Tongue (tissue), 3 donors: ENCODE measurements around the gene TESK1. TPM values are rescaled to one million over a fixed set of nuclear protein-coding genes. Genes with fewer than 3 reads are reported as not detected.
A peak's percentile ranks its signal among the peaks of the same experiment; 100 is the strongest.

Experiments used
- DNase-seq: peaks from one replicate; pipeline ENCODE4 v3.0.0-alpha.2; 2015
- small RNA-seq: library from RNA; depleted of rRNA; stranded (forward); fragments of <200 nt; gene quantifications from one replicate; pipeline ENCODE3, GENCODE V24; 2014; ENCODE audit warnings: low replicate concordance
- total RNA-seq: library from RNA; depleted of rRNA; stranded (reverse); fragments of >200 nt; gene quantifications from one replicate; pipeline ENCODE4 v1.2.3, GENCODE V29; 2014

TESK1 gene
- total RNA-seq, 1 donor from 2014 or later, result 15.8 TPM

GRCh38 chr9:35646533-35647265 is 41.6 kb downstream of the TESK1 start:
- DNase-seq, result peak; percentile 97

- no peak for DNase-seq
Observed at GRCh38 chr9:35649431-35650340, 44.6 kb downstream of the TESK1 start.

- no peak for DNase-seq
Observed at GRCh38 chr9:35650341-35651158, 45.5 kb downstream of the TESK1 start, which contains the start of gene SIT1. SIT1 (minus strand) TSS chr9:35650931; CDS start chr9:35650853, 78 bp downstream.

DNA sequence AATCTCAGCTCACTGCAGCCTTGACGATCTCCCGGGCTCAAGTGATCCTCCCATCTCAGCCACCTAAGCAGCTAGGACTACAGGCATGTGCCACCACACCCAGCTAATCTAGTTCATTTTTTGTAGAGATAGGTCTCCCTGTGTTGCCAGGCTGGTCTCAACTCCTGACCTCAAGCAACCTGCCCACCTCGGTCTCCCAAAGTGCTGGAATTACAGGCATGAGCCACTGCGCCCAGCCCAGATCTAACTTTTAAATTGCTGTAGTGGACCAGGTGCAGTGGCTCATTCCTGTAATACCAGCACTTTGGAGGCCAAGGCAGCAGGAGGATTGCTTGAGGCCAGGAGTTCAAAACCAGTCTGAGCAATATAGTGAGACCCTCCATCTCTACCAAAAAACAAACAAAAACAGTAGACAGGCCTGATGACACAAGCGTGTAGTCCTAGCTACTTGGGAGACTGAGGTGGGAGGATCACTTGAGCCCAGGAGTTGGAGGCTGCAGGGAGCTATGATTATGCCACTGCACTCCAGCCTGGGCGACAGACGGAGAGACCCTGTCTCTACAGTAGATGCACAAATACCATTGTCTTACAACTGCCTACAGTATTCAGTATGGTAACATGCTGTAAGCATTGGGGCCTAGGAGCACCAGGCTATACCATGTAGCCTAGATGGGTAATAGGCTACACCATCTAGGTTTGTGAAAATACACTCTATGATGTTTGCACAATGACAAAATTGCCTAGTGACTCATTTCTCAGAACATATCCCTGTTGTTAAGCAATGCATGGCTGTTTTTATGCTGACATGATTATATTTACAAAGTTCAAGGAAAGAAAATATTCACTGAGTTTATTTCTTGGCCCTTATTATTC is 47.1 kb downstream of the TESK1 start:
- DNase-seq, result no peak

- DNase-seq, result no peak
Observed at GRCh38 chr9:35652829-35653209, 47.8 kb downstream of the TESK1 start.

DNA sequence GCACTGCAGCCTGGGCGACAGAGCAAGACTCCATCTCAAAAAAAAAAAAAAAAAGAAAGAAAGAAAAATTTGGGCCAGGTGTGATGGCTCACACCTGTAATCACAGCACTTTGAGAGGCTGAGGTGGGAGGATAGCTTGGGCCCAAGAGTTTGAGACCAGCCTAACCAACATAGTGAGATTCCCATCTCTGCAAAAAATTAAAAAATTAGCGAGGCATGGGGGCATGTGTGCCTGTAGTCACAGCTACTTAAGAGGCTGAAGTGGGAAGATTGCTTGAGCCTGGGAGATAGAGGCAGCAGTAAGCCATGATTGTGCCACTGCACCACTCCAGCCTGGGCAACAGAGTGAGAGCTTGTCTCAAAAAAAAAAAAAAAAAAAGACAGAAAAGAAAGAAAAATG is 48.5 kb downstream of the TESK1 start:
- no peak for DNase-seq

DNA sequence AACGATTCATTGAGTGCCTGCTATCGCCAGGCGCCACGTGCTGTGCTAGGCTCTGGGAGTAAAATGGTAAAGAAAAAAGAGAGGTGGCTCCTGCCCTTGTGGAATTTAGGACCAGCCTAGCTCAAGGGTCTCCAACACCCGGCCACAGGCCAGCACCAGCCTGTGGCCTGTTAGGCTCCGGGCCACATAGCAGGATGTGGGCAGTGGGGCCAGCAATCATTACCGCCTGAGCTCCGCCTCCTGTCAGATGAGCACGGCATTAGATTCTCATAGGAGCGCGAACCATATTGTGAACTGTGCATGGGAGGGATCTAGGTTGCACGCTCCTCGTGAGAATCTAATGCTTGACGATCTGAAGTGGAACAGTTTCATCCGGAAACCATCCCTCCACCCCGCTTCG is 51.3 kb downstream of the TESK1 start:
- no peak for DNase-seq

GRCh38 chr9:35656831-35657545 is 51.9 kb downstream of the TESK1 start:
- no peak for DNase-seq

GRCh38 chr9:35657546-35658136 is 52.6 kb downstream of the TESK1 start, which contains the start of gene RMRP:
RMRP (minus strand) TSS chr9:35658019.
- DNase-seq, result peak; percentile 99

DNA sequence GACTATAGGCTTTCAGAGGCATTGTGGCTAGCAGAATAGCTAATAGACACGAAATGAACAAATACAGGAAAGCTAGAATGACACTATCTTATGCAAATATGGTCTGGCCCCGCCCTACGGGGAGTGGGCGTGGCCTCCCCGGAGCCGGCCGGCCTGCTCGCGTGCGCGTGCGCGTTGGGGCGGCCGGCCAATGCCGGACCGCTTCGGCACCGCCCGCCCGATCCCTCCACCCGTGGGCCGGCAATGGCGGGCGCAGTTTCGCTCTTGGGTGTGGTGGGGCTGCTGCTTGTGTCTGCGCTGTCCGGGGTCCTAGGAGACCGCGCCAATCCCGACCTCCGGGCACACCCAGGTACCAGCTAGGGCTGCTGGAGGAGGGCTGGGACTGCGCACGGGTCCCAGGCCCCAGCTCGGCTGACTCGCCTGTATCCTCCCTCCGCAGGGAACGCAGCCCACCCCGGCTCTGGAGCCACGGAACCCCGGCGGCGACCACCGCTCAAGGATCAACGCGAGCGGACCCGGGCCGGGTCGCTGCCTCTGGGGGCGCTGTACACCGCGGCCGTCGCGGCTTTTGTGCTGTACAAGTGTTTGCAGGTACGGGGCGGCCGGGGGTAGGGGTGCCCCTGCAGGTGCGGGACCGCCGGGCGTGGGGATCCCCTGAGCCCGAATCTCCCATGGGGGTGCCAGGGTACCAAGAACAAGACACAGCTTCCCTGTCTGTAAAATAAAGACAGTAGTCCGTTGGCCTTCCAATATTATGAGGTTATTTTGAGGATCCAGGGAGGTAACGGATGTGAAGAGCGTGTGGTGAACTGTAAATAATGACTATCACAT is 53.3 kb downstream of the TESK1 start, which contains the start of gene CCDC107:
Gene CCDC107 (plus strand): TSS at position 156 of the 831 bp plus-strand sequence. CDS start 88 bp downstream, at position 244.
- peak; percentile 96 for DNase-seq

DNA sequence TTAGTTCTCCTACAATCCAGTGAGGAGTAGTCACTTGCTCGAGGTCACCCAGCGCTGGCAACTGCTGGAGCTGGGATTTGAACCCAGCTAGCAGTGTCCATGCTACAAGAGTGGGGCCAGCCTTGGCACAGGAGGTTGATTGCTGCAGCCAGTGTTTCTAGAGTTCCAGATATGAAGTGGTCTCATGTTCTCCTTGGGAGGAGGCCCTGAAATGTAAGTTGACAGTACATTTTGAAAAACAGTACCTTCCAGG is 53.8 kb downstream of the TESK1 start:
- DNase-seq, result peak; percentile 51

DNA sequence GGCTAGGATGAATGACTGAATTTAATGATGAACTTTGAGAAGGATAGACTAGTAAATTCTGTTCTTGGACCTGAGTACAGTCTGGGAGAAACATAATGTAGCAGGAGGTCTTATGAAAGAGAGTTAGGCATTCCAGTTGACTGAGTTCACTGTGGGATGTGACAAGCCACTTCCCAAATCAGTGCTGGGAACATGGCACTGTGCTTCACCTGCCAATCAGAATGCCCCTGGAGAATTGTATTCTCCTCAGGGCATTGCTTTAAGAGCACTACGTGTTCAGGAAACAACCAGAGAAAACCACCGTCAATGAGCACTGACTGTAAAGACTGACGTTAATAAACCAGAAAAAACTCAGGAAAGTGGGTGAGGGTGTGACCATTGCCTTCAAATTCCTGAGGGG is 54.3 kb downstream of the TESK1 start:
- peak; percentile 22 for DNase-seq

Small RNAs within 50 kb of the gene (small RNA-seq; reads per million reads assigned to genes)
- gene MIR4667 (0.05 reads per million), gene RMRP (not detected), gene RPS29P17 (not detected)

Other genes with a start within 250 kb of the TESK1 start
- gene RUSC2, start 115.2 kb upstream of the TESK1 start, total RNA-seq, result 37.5 TPM
- gene CD72, start 13.2 kb downstream of the TESK1 start, total RNA-seq, result 1.7 TPM
- gene SIT1, start 45.7 kb downstream of the TESK1 start, total RNA-seq, result not detected
- gene RMRP, start 52.8 kb downstream of the TESK1 start, total RNA-seq, result 2,887 TPM
- 16.9 TPM for gene CCDC107, start 53.0 kb downstream of the TESK1 start, total RNA-seq
- gene ARHGEF39, start 59.9 kb downstream of the TESK1 start, total RNA-seq, result 1.0 TPM
- gene CA9, start 68.7 kb downstream of the TESK1 start, total RNA-seq, result 0.82 TPM
- 3,889 TPM for gene TPM2, start 84.7 kb downstream of the TESK1 start, total RNA-seq
- 210 TPM for gene TLN1, start 126.9 kb downstream of the TESK1 start, total RNA-seq
- gene CREB3, start 127.4 kb downstream of the TESK1 start, total RNA-seq, result 20.3 TPM
- gene GBA2, start 144.0 kb downstream of the TESK1 start, total RNA-seq, result 43.6 TPM
- gene RGP1, start 144.0 kb downstream of the TESK1 start, total RNA-seq, result 16.7 TPM
- not detected for gene MSMP, start 149.0 kb downstream of the TESK1 start, total RNA-seq
- 24.5 TPM for gene NPR2, start 186.3 kb downstream of the TESK1 start, total RNA-seq
- 3.7 TPM for gene SPAG8, start 207.0 kb downstream of the TESK1 start, total RNA-seq
- gene HINT2, start 209.8 kb downstream of the TESK1 start, total RNA-seq, result 18.1 TPM
- not detected for gene FAM221B, start 223.5 kb downstream of the TESK1 start, total RNA-seq
- gene TMEM8B, start 224.0 kb downstream of the TESK1 start, total RNA-seq, result 8.2 TPM